HepG2 (cell line): ENCODE results near the gene HEATR1. TPM values are rescaled to one million over a fixed set of nuclear protein-coding genes. Genes with fewer than 3 reads are reported as not detected.
A peak's percentile ranks its signal among the peaks of the same experiment; 100 is the strongest.

Source experiments
- DMAP1 ChIP-seq: IDR thresholded peaks from 2 replicates; pipeline ENCODE4 v1.6.1; 2016
- ISL2 ChIP-seq: sonication (generic); formaldehyde crosslinking; IDR thresholded peaks from 2 replicates; pipeline ENCODE4 v1.5.0; 2020; ENCODE audit warnings: missing genetic modification reagents
- JUNB ChIP-seq: sonication (generic); formaldehyde crosslinking; IDR thresholded peaks from 2 replicates; pipeline ENCODE4 v1.8.0; 2022; ENCODE audit warnings: missing genetic modification reagents, mild to moderate bottlenecking, borderline replicate concordance
- KMT2B ChIP-seq: IDR thresholded peaks from 2 replicates; pipeline ENCODE4 v1.6.1; 2016; ENCODE audit warnings: missing genetic modification reagents, missing compliant biosample characterization
- NFYC ChIP-seq: IDR thresholded peaks from 2 replicates; pipeline ENCODE4 v1.6.1; 2016; ENCODE audit warnings: missing genetic modification reagents, missing compliant biosample characterization
- SIN3A ChIP-seq: IDR thresholded peaks from 2 replicates; pipeline ENCODE4 v1.6.1; 2011; ENCODE audit warnings: low read depth, mild to moderate bottlenecking, control low read depth, low read length, borderline replicate concordance
- ZNF20 ChIP-seq: sonication (generic); formaldehyde crosslinking; IDR thresholded peaks from 2 replicates; pipeline ENCODE4 v1.4.0; 2020; ENCODE audit warnings: mild to moderate bottlenecking, moderate library complexity, missing genetic modification reagents
- ZNF274 ChIP-seq: sonication (generic); formaldehyde crosslinking; IDR thresholded peaks from 2 replicates; pipeline ENCODE4 v1.5.1; 2020; ENCODE audit warnings: mild to moderate bottlenecking, missing genetic modification reagents
- polyA plus RNA-seq, 8 experiments: library from polyadenylated mRNA; depleted of rRNA in 3 of 8; stranded (reverse) in 7 of 8; unstranded in 1 of 8; fragments of >200 nt; fragmentation: Illumina TruSeq in 4 of 8; extraction: Trizol in 4 of 8; gene quantifications; 2 replicates each; pipeline versions ENCODE4 v1.2.1 to v1.2.3, GENCODE V29; 2011 to 2016; ENCODE audit warnings: low read depth in 4 of 8, missing spikeins in 1 of 8, mixed read lengths in 1 of 8; ENCODE audit not compliant: insufficient read depth in 1 of 8
- total RNA-seq, 5 experiments: library from RNA; depleted of rRNA; stranded (reverse); fragments of >200 nt; fragmentation: Illumina TruSeq; extraction: Trizol; gene quantifications; 2 replicates each; pipeline ENCODE4 v1.2.3, GENCODE V29; 2016; ENCODE audit warnings: low read depth in 1 of 5
- TF ChIP-seq, protein P1 (sequence below): IDR thresholded peaks from 2 replicates; pipeline ENCODE4 v1.6.1; 2016; ENCODE audit warnings: low read depth
- TF ChIP-seq, protein P2 (sequence below): IDR thresholded peaks from 2 replicates; pipeline ENCODE4 v1.6.1; 2016; ENCODE audit warnings: low read depth, missing genetic modification reagents, missing compliant biosample characterization
- TF ChIP-seq, protein P3 (sequence below): sonication (generic); formaldehyde crosslinking; conservative IDR thresholded peaks from 2 replicates; pipeline ENCODE4 v1.8.0; 2022; ENCODE audit warnings: low read depth, missing genetic modification reagents
- TF ChIP-seq, protein P4 (sequence below): sonication (generic); formaldehyde crosslinking; IDR thresholded peaks from 2 replicates; pipeline ENCODE4 v1.5.1; 2020; ENCODE audit warnings: mild to moderate bottlenecking, missing genetic modification reagents, borderline replicate concordance
- TF ChIP-seq, protein P5 (sequence below): sonication (generic); formaldehyde crosslinking; IDR thresholded peaks from 2 replicates; pipeline ENCODE4 v1.8.1; 2023; ENCODE audit warnings: mild to moderate bottlenecking, missing genetic modification reagents
- TF ChIP-seq, protein P6 (sequence below): sonication (generic); formaldehyde crosslinking; IDR thresholded peaks from 2 replicates; pipeline ENCODE4 v1.5.1; 2020; ENCODE audit warnings: missing genetic modification reagents, mild to moderate bottlenecking, borderline replicate concordance

HEATR1 gene
- total and polyA plus RNA-seq, 2 of the 13 experiments (the other 11 are each of a cell fraction or from before 2014, with no cell fraction given), result 10.2 to 45.8 TPM

DNA sequence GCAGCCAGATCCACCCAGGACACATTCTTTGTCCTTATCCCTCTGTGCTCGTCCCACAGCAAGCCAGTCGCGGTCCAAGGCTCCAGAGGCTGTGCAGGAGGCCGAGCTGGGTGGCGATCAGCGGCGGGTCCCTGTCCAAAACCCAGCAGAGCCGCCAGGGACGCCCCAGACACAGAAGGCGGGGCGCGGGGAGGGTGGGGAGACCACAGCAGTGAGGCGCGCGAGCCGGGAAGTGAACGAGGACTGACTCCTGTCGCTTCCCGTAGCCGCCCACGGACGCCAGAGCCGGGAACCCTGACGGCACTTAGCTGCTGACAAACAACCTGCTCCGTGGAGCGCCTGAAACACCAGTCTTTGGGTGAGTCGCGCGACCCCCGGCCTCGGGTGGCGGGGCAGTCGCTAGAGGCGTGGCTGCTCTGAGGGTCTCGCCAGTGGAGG, 80.6 kb downstream of the HEATR1 start, which contains the start of gene LGALS8 (continued):
- TF ChIP-seq, protein P1, sequence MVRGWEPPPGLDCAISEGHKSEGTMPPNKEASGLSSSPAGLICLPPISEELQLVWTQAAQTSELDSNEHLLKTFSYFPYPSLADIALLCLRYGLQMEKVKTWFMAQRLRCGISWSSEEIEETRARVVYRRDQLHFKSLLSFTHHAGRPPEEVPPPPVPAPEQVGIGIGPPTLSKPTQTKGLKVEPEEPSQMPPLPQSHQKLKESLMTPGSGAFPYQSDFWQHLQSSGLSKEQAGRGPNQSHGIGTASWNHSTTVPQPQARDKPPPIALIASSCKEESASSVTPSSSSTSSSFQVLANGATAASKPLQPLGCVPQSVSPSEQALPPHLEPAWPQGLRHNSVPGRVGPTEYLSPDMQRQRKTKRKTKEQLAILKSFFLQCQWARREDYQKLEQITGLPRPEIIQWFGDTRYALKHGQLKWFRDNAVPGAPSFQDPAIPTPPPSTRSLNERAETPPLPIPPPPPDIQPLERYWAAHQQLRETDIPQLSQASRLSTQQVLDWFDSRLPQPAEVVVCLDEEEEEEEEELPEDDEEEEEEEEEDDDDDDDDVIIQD (CRISPR knock-in tag), result no peak
- TF ChIP-seq JUNB (CRISPR knock-in tag) (no peak), ZNF20 (peak; percentile 56; the same call in 1 of the 2 replicates), KMT2B (CRISPR knock-in tag) (no peak; the same call in 1 of the 2 replicates), SIN3A (no peak; the same call in 1 of the 2 replicates), NFYC (CRISPR knock-in tag) (no peak), DMAP1 (CRISPR knock-in tag) (no peak), ISL2 (CRISPR knock-in tag) (no peak; the same call in 1 of the 2 replicates), ZNF274 (peak; percentile 67; the same call in 1 of the 2 replicates)
- TF ChIP-seq, protein P2, sequence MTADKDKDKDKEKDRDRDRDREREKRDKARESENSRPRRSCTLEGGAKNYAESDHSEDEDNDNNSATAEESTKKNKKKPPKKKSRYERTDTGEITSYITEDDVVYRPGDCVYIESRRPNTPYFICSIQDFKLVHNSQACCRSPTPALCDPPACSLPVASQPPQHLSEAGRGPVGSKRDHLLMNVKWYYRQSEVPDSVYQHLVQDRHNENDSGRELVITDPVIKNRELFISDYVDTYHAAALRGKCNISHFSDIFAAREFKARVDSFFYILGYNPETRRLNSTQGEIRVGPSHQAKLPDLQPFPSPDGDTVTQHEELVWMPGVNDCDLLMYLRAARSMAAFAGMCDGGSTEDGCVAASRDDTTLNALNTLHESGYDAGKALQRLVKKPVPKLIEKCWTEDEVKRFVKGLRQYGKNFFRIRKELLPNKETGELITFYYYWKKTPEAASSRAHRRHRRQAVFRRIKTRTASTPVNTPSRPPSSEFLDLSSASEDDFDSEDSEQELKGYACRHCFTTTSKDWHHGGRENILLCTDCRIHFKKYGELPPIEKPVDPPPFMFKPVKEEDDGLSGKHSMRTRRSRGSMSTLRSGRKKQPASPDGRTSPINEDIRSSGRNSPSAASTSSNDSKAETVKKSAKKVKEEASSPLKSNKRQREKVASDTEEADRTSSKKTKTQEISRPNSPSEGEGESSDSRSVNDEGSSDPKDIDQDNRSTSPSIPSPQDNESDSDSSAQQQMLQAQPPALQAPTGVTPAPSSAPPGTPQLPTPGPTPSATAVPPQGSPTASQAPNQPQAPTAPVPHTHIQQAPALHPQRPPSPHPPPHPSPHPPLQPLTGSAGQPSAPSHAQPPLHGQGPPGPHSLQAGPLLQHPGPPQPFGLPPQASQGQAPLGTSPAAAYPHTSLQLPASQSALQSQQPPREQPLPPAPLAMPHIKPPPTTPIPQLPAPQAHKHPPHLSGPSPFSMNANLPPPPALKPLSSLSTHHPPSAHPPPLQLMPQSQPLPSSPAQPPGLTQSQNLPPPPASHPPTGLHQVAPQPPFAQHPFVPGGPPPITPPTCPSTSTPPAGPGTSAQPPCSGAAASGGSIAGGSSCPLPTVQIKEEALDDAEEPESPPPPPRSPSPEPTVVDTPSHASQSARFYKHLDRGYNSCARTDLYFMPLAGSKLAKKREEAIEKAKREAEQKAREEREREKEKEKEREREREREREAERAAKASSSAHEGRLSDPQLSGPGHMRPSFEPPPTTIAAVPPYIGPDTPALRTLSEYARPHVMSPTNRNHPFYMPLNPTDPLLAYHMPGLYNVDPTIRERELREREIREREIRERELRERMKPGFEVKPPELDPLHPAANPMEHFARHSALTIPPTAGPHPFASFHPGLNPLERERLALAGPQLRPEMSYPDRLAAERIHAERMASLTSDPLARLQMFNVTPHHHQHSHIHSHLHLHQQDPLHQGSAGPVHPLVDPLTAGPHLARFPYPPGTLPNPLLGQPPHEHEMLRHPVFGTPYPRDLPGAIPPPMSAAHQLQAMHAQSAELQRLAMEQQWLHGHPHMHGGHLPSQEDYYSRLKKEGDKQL, result no peak
- TF ChIP-seq, protein P3, sequence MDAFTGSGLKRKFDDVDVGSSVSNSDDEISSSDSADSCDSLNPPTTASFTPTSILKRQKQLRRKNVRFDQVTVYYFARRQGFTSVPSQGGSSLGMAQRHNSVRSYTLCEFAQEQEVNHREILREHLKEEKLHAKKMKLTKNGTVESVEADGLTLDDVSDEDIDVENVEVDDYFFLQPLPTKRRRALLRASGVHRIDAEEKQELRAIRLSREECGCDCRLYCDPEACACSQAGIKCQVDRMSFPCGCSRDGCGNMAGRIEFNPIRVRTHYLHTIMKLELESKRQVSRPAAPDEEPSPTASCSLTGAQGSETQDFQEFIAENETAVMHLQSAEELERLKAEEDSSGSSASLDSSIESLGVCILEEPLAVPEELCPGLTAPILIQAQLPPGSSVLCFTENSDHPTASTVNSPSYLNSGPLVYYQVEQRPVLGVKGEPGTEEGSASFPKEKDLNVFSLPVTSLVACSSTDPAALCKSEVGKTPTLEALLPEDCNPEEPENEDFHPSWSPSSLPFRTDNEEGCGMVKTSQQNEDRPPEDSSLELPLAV (CRISPR knock-in tag), result no peak
- TF ChIP-seq, protein P4, sequence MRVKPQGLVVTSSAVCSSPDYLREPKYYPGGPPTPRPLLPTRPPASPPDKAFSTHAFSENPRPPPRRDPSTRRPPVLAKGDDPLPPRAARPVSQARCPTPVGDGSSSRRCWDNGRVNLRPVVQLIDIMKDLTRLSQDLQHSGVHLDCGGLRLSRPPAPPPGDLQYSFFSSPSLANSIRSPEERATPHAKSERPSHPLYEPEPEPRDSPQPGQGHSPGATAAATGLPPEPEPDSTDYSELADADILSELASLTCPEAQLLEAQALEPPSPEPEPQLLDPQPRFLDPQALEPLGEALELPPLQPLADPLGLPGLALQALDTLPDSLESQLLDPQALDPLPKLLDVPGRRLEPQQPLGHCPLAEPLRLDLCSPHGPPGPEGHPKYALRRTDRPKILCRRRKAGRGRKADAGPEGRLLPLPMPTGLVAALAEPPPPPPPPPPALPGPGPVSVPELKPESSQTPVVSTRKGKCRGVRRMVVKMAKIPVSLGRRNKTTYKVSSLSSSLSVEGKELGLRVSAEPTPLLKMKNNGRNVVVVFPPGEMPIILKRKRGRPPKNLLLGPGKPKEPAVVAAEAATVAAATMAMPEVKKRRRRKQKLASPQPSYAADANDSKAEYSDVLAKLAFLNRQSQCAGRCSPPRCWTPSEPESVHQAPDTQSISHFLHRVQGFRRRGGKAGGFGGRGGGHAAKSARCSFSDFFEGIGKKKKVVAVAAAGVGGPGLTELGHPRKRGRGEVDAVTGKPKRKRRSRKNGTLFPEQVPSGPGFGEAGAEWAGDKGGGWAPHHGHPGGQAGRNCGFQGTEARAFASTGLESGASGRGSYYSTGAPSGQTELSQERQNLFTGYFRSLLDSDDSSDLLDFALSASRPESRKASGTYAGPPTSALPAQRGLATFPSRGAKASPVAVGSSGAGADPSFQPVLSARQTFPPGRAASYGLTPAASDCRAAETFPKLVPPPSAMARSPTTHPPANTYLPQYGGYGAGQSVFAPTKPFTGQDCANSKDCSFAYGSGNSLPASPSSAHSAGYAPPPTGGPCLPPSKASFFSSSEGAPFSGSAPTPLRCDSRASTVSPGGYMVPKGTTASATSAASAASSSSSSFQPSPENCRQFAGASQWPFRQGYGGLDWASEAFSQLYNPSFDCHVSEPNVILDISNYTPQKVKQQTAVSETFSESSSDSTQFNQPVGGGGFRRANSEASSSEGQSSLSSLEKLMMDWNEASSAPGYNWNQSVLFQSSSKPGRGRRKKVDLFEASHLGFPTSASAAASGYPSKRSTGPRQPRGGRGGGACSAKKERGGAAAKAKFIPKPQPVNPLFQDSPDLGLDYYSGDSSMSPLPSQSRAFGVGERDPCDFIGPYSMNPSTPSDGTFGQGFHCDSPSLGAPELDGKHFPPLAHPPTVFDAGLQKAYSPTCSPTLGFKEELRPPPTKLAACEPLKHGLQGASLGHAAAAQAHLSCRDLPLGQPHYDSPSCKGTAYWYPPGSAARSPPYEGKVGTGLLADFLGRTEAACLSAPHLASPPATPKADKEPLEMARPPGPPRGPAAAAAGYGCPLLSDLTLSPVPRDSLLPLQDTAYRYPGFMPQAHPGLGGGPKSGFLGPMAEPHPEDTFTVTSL (CRISPR knock-in tag), result no peak
- TF ChIP-seq, protein P5, sequence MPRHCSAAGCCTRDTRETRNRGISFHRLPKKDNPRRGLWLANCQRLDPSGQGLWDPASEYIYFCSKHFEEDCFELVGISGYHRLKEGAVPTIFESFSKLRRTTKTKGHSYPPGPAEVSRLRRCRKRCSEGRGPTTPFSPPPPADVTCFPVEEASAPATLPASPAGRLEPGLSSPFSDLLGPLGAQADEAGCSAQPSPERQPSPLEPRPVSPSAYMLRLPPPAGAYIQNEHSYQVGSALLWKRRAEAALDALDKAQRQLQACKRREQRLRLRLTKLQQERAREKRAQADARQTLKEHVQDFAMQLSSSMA, result no peak
- TF ChIP-seq, protein P6, sequence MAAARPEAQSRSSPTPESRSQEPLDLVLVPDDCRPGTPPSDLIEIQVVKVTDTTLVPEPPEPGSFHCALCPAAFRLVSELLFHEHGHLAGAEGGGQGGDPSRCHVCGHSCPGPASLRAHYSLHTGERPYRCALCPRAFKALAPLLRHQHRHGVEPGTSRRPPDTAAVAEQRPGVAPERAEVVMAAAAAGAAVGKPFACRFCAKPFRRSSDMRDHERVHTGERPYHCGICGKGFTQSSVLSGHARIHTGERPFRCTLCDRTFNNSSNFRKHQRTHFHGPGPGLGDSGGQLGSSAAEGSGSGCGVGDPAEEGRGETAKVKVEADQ (CRISPR knock-in tag), result no peak
